Suprapubic skin (tissue), 4 donors: ENCODE results near the gene MAP2K7. TPM values are rescaled to one million over a fixed set of nuclear protein-coding genes. Genes with fewer than 3 reads are reported as not detected.

ENCODE experiments used
- DNase-seq, 2 donors: peaks; one replicate each; pipeline ENCODE4 v3.0.0-alpha.2; 2019; ENCODE audit warnings: low spot score in 2 of 2
- H3K27ac ChIP-seq: fragments of 200-600 bp; sonication (generic); one replicate; pipeline ENCODE4 v1.5.1; 2019
- H3K27me3 ChIP-seq: fragments of 200-600 bp; sonication (generic); one replicate; pipeline ENCODE4 v1.5.1; 2019
- H3K36me3 ChIP-seq: fragments of 200-600 bp; sonication (generic); one replicate; pipeline ENCODE4 v1.5.1; 2019
- H3K4me1 ChIP-seq: fragments of 200-600 bp; sonication (generic); one replicate; pipeline ENCODE4 v1.5.1; 2019
- H3K4me3 ChIP-seq: fragments of 200-600 bp; sonication (generic); one replicate; pipeline ENCODE4 v1.5.1; 2019; ENCODE audit warnings: mild to moderate bottlenecking
- H3K9me3 ChIP-seq: fragments of 200-600 bp; sonication (generic); one replicate; pipeline ENCODE4 v1.5.1; 2019
- EP300 ChIP-seq: sonication (generic); formaldehyde crosslinking; IDR thresholded peaks from one replicate; pipeline ENCODE4 v1.6.1; 2017; ENCODE audit warnings: antibody characterized with exemption
- POLR2A ChIP-seq, 2 donors: fragments of 450-650 bp; IDR thresholded peaks; one replicate each; pipeline ENCODE4 v1.6.1; 2017; ENCODE audit warnings: antibody characterized with exemption in 2 of 2, mild to moderate bottlenecking in 2 of 2, moderate library complexity in 2 of 2
- POLR2AphosphoS5 ChIP-seq, 3 donors: sonication (generic); formaldehyde crosslinking; IDR thresholded peaks; one replicate each; pipeline ENCODE4 v1.6.1; 2017; ENCODE audit warnings: antibody characterized with exemption in 3 of 3
- WGBS: methylation state at CpG from one replicate; pipeline ENCODE4 v1.1.5; 2018; 5-methylcytosine and 5-hydroxymethylcytosine counted together
- total RNA-seq, 4 donors: library from RNA; depleted of rRNA; stranded (reverse); fragments of >200 nt; gene quantifications; one replicate each; pipeline ENCODE4 v1.1.0, GENCODE V29; 2016
- TF ChIP-seq, protein P1 (sequence below), 2 donors: fragments of 200-600 bp in 1 of 2; fragments of 450-650 bp in 1 of 2; sonication (generic) in 1 of 2; IDR thresholded peaks; one replicate each; pipeline ENCODE4 v1.5.1; 2016 to 2019; ENCODE audit warnings: antibody characterized with exemption in 2 of 2, mild to moderate bottlenecking in 1 of 2, moderate library complexity in 1 of 2

MAP2K7 gene
- total RNA-seq, 4 donors from 2014 or later = 25.1 to 52.4 (median 29.3) TPM

DNA sequence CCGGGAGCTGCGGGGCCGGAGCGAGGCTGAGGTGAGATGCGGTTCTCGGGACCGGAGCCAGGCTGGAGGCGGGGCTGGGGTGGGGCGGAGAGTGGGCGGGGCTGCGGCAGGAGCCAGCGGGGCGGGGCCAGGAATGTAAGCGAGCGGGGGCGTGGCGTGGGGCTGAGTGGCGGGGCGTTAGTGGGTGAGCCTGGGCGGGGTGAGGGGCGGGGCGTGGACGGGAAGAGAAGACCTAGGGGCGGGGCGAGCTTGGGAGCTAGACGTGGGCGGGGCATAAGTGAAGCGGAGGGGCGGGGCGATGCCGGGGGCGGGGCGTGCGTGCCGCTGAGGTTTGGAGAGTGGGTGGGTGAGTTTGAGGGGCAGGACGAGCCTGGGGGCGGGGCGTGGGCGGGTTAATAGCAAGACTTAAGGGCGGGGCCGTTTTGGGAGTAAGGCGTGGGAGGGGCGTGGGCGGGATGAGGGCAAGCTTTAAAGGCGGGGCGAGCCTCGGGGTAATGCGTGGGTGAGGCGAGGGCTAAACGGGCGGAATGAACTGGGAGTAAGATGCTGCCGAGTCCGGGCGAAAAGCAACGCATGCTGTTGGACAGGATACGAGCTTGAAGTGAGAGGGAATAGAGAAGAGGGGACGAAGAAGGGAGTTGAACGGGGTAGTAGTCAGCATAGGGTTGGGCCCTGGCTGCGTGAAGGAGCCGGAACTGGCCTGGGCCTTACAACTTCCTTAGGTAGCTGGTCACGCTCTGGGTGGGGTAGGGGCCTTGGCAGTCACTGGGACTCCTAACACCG is 17.0 kb downstream of the MAP2K7 start:
- peaks cover 86% of the 10 kb centered on the region for H3K4me1 ChIP-seq
- WGBS = under 1% methylated on average over 39 of the region's 62 CpGs

DNA sequence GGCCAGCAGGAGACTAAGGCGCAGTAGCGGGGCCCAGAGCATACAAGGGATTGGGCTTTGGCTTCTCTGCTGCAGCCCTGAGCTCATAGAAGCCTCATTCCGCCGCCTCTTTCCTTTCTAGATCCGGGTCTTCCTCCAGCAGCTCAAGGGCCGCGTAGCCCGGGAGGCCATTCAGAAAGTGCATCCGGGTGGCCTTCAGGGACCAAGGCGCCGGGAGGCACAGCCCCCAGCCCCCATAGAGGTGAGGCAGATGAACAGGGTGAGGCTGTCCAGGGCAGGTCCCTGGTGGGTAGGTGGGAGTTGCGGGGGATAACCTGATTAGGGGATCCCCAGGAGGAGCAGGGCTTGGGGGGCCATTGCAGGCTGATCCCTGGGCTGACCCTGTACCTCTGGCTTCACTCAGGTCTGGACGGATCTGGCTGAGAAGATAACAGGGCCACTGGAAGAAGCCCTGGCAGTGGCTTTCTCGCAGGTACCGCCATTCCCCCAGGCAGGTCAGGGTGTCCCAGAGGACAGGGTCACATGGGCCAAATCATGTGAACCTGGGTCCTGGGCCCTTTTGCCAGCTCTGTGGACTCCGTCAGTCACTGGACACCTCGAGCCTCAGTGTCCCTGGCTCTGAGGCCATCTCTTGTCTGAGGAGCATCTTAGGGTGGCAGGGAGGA is 17.8 kb downstream of the MAP2K7 start:
- 10% methylated on average over 2 of the region's 17 CpGs for WGBS
- no peaks in the 10 kb centered on the region for H3K9me3 ChIP-seq
- H3K4me3 ChIP-seq = peak overlapping the region; percentile 77
- peak overlapping the region; percentile 90 for H3K27ac ChIP-seq
- H3K27me3 ChIP-seq = peaks cover 27% of the 10 kb centered on the region
- TF ChIP-seq POLR2AphosphoS5 (IDR thresholded peaks at IDR 0.05) = no peak
- TF ChIP-seq, protein P1, sequence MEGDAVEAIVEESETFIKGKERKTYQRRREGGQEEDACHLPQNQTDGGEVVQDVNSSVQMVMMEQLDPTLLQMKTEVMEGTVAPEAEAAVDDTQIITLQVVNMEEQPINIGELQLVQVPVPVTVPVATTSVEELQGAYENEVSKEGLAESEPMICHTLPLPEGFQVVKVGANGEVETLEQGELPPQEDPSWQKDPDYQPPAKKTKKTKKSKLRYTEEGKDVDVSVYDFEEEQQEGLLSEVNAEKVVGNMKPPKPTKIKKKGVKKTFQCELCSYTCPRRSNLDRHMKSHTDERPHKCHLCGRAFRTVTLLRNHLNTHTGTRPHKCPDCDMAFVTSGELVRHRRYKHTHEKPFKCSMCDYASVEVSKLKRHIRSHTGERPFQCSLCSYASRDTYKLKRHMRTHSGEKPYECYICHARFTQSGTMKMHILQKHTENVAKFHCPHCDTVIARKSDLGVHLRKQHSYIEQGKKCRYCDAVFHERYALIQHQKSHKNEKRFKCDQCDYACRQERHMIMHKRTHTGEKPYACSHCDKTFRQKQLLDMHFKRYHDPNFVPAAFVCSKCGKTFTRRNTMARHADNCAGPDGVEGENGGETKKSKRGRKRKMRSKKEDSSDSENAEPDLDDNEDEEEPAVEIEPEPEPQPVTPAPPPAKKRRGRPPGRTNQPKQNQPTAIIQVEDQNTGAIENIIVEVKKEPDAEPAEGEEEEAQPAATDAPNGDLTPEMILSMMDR (IDR thresholded peaks at IDR 0.05) = no peak
- no peak for TF ChIP-seq EP300
- DNase-seq = no peak
- H3K36me3 ChIP-seq = peaks cover 16% of the 10 kb centered on the region
- H3K4me1 ChIP-seq = peaks cover 86% of the 10 kb centered on the region

More for the DNA sequence above, 17.0 kb downstream of the MAP2K7 start:
- no peaks in the 10 kb centered on the region for H3K9me3 ChIP-seq
- peaks cover 34% of the 10 kb centered on the region for H3K27me3 ChIP-seq
- DNase-seq = peak; percentile 100
- TF ChIP-seq POLR2A (IDR thresholded peaks at IDR 0.05) (peak in 1 of 2 donors; percentile 47), POLR2AphosphoS5 (IDR thresholded peaks at IDR 0.05) (no peak)
- peak overlapping the region; percentile 77 for H3K4me3 ChIP-seq
- peak overlapping the region; percentile 90 for H3K27ac ChIP-seq
- H3K36me3 ChIP-seq = peaks cover 16% of the 10 kb centered on the region

DNA sequence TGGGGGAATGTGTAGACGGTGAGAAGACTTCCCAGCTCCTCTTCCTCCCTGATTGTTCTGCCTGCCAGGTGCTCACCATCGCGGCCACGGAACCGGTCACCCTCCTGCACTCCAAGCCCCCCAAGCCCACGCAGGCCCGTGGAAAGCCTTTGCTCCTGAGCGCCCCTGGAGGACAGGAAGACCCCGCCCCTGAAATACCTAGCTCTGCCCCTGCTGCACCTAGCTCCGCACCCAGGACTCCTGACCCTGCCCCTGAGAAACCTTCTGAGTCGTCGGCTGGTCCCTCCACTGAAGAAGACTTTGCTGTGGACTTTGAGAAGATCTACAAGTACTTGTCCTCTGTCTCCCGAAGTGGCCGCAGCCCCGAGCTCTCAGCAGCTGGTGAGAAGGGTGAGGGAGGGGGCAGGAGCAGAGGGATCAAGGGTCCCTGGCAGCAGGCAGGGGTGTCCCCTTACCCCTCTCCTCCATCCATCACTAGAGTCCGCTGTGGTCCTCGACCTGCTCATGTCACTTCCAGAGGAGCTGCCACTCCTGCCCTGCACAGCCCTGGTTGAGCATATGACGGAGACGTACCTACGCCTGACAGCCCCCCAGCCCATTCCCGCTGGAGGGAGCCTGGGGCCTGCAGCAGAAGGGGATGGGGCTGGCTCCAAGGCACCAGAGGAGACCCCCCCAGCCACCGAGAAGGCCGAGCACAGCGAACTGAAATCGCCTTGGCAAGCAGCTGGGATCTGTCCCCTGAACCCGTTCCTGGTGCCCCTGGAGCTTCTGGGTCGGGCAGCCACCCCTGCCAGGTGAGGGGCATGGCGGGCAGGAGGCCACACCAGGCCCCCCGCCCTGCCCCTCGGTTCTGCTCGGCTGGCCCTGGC is 18.5 kb downstream of the MAP2K7 start:
- no peak for DNase-seq
- H3K27ac ChIP-seq = no peak overlapping the region
- TF ChIP-seq, protein P1 (IDR thresholded peaks at IDR 0.05) = no peak
- no peak for TF ChIP-seq EP300
- no peak for TF ChIP-seq POLR2AphosphoS5 (IDR thresholded peaks at IDR 0.05)
- no peak for TF ChIP-seq POLR2A (IDR thresholded peaks at IDR 0.05)
- H3K9me3 ChIP-seq = no peaks in the 10 kb centered on the region
- peaks cover 19% of the 10 kb centered on the region for H3K27me3 ChIP-seq
- H3K4me3 ChIP-seq = peak overlapping the region; percentile 77
- peaks cover 86% of the 10 kb centered on the region for H3K4me1 ChIP-seq
- H3K36me3 ChIP-seq = peaks cover 16% of the 10 kb centered on the region
- 93% methylated on average over 8 of the region's 31 CpGs for WGBS

DNA sequence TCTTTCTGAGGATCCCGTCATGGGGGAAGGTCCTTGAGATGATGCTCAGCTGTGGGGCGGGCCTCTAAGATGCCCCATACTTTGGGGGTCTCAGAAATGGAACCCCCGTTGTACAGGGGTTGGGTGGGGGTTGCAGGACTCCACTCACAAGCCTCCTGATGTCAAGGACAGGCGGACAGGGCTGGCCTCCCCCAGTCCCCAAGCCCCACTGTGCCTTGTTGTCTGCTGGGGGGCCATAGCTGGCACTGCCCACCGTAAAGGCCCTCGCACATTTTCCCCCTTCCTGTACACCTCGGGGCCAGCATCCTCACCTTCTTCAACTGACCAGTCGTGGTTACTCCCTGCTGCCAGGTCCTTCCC is 19.1 kb downstream of the MAP2K7 start:
- TF ChIP-seq EP300 (no peak), POLR2A (IDR thresholded peaks at IDR 0.05) (no peak), POLR2AphosphoS5 (IDR thresholded peaks at IDR 0.05) (no peak)
- TF ChIP-seq, protein P1 (IDR thresholded peaks at IDR 0.05) = no peak
- 93% methylated on average over 6 of the region's 8 CpGs for WGBS

DNA sequence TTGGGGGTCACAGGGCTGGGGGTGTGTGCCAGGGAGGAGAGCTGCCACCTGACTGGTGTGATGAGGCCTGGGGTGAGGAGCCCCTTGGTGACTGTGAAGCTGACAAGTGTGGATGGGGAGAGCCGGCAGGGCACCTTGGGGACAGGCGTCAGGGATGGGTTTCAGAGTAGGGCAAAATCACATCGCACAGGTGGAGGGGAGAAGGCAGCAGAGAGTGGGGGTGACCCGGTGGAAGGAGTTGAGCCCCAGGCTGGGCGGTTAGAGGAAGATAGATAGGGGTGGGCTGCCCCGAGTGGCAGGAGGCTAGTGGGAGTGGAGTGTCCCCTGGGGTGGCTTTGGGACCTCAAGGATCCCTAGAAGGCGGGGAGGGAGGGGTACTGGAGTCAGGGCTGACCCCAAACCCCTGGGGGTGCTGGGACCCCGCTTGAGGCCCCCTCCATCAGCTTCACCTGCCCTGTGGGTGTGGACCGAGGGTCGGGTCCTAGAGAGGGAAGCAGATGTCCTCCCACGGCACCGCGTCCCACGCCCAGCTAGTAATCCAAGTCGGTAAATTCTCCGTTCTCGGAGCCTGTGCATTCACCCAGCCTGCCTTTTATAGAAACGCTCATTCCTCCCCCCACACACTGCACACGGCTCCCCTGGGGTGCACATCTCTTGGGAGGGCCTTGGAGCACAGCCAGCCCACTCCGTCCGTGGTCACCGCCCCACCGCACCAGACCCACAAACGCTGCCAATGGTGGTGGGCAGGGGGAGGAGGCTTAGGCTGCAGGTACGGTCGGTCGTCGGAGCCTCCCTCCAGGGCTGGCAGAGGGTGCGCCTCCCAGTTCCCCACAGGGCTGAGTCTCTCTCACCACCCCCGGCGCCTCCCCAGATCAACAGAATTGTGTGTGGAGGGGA is 19.9 kb downstream of the MAP2K7 start:
- Histone ChIP-seq H3K4me1 (peaks cover 86% of the 10 kb centered on the region), H3K4me3 (no peak overlapping the region)
- 80% methylated on average over 16 of the region's 31 CpGs for whole genome bisulfite sequencing

More for the DNA sequence above, 19.1 kb downstream of the MAP2K7 start:
- Histone ChIP-seq H3K36me3 (peaks cover 16% of the 10 kb centered on the region), H3K4me1 (peaks cover 86% of the 10 kb centered on the region), H3K27ac (no peak overlapping the region), H3K9me3 (no peaks in the 10 kb centered on the region), H3K4me3 (no peak overlapping the region), H3K27me3 (peaks cover 13% of the 10 kb centered on the region)
- DNase-seq = no peak

More for the DNA sequence above, 19.9 kb downstream of the MAP2K7 start:
- no peaks in the 10 kb centered on the region for H3K9me3 ChIP-seq
- DNase-seq = peak in 1 of 2 donors; percentile 66
- peaks cover 16% of the 10 kb centered on the region for H3K36me3 ChIP-seq
- H3K27ac ChIP-seq = no peak overlapping the region
- TF ChIP-seq POLR2A (IDR thresholded peaks at IDR 0.05) = no peak
- TF ChIP-seq, protein P1 (IDR thresholded peaks at IDR 0.05) = no peak
- no peak for TF ChIP-seq POLR2AphosphoS5 (IDR thresholded peaks at IDR 0.05)
- TF ChIP-seq EP300 = no peak
- H3K27me3 ChIP-seq = peaks cover 7% of the 10 kb centered on the region
